ENCODE results near the gene CEACAM19. TPM values are rescaled to one million over a fixed set of nuclear protein-coding genes. Genes with fewer than 3 reads are reported as not detected.

CEACAM19 gene
- total and polyA plus RNA-seq, 2 of the 13 experiments (the other 11 are each of a cell fraction or from before 2014, with no cell fraction given): 1.3 to 4.0 TPM

GRCh38 chr19:44725251-44725650, 54.0 kb downstream of the CEACAM19 start (continued):
- TF ChIP-seq ZNF580 (CRISPR knock-in tag; IDR thresholded peaks at IDR 0.05; ENCODE audit: borderline replicate concordance, low read depth) (peak; percentile 41; the same call in 1 of the 2 replicates), ZZZ3 (CRISPR knock-in tag; IDR thresholded peaks at IDR 0.05; ENCODE audit: borderline replicate concordance) (no peak), NKX3-1 (CRISPR knock-in tag; IDR thresholded peaks at IDR 0.05) (no peak), PAX8 (CRISPR knock-in tag; IDR thresholded peaks at IDR 0.05; ENCODE audit: borderline replicate concordance) (no peak), ZNF205 (CRISPR knock-in tag; IDR thresholded peaks at IDR 0.05) (no peak), HIVEP1 (CRISPR knock-in tag; IDR thresholded peaks at IDR 0.05) (peak; percentile 97), MTA1 (CRISPR knock-in tag; IDR thresholded peaks at IDR 0.05; ENCODE audit: borderline replicate concordance) (peak; percentile 90), NR2F6 (IDR thresholded peaks at IDR 0.05) (peak; percentile 64), NR2F6 (CRISPR knock-in tag; IDR thresholded peaks at IDR 0.05) (peak; percentile 85), IKZF1 (IDR thresholded peaks at IDR 0.05) (no peak), BORCS8-MEF2B (CRISPR knock-in tag; IDR thresholded peaks at IDR 0.05) (0 out of 2 replicates have a peak, but pooled peaks have one; percentile 46), ZNF614 (CRISPR knock-in tag; IDR thresholded peaks at IDR 0.05; ENCODE audit: borderline replicate concordance) (peak; percentile 19; the same call in 1 of the 2 replicates), FIP1L1 (IDR thresholded peaks at IDR 0.05; ENCODE audit: borderline replicate concordance, insufficient read depth, low read depth, low read length) (no peak), ZNF720 (CRISPR knock-in tag; IDR thresholded peaks at IDR 0.05) (no peak), FOXO4 (CRISPR knock-in tag; conservative IDR thresholded peaks at IDR 0.05) (no peak), KDM5B (CRISPR knock-in tag; IDR thresholded peaks at IDR 0.05; ENCODE audit: borderline replicate concordance) (peak; percentile 42; the same call in 1 of the 2 replicates), TEAD3 (CRISPR knock-in tag; optimal IDR thresholded peaks at IDR 0.05; ENCODE audit: borderline replicate concordance) (peak; percentile 10), HOXD1 (CRISPR knock-in tag; IDR thresholded peaks at IDR 0.05) (no peak), IRX3 (CRISPR knock-in tag; IDR thresholded peaks at IDR 0.05; ENCODE audit: borderline replicate concordance, low read depth) (no peak), REPIN1 (CRISPR knock-in tag; IDR thresholded peaks at IDR 0.05; ENCODE audit: borderline replicate concordance, low read depth) (peak; percentile 75; the same call in 1 of the 2 replicates), MIER3 (CRISPR knock-in tag; IDR thresholded peaks at IDR 0.05; ENCODE audit: borderline replicate concordance) (no peak), ATF1 (CRISPR knock-in tag; IDR thresholded peaks at IDR 0.05) (no peak), GATAD1 (CRISPR knock-in tag; IDR thresholded peaks at IDR 0.05) (no peak), EZH2 (conservative IDR thresholded peaks at IDR 0.05; ENCODE audit: low read depth, low read length) (no peak), ZBTB44 (CRISPR knock-in tag; IDR thresholded peaks at IDR 0.05) (no peak), XRCC5 (optimal IDR thresholded peaks at IDR 0.05; ENCODE audit: low read length) (peak; percentile 72), UBTF (CRISPR knock-in tag; IDR thresholded peaks at IDR 0.05) (peak; percentile 74), SP4 (CRISPR knock-in tag; IDR thresholded peaks at IDR 0.05) (peak; percentile 37; the same call in 1 of the 2 replicates), ZNF264 (CRISPR knock-in tag; IDR thresholded peaks at IDR 0.05) (no peak)
